HG03045 (cell line): ENCODE data around the gene PAF1.
"Not testable (repeated sequence)": the region's sequence is repeated elsewhere in the genome, so short reads cannot be mapped to it uniquely, and the experiment has no call there.

Source experiments
- ATAC-seq: cut with Tn5 transposase; IDR thresholded peaks from one replicate; pipeline ENCODE4 v1.9.1; 2021; ENCODE audit warnings: mild to moderate bottlenecking, moderate library complexity; ENCODE audit not compliant: unreplicated experiment

Gene PAF1

DNA sequence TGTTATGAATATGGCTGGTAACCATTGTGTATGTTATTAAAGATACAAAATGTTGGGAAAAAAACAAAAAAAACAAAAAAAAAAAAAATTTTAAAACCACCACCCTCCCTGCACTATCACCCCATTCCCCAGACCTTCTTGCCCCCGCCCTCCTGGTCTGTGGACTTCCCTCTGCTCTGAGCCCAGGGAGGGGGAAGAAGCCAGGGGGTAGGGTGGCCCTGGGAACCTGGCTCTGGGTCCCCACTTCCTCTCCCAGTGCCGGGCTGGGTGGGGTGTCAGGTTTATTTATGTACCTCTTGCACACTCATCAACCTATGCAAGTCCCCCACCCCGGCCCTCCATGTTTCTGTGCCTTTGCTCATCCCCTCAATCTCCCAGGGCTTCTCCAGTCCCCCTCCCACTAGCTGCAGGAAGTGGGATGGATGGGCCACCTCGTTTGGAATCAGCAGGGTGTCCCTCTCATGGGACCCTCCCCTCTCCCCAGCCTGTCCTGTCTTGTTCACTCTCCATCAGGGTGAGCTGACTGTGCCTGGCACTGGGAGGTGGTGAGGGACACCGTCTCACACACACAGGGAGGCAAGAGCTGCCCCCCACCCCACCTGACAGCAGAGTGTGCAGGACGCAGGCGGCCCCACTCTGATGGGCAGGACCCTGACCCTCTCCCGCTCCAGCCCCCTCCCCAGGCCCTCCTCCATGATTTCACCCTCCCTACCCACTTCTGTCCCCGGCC lies 5.9 kb downstream of the PAF1 start:
- no peak for ATAC-seq

DNA sequence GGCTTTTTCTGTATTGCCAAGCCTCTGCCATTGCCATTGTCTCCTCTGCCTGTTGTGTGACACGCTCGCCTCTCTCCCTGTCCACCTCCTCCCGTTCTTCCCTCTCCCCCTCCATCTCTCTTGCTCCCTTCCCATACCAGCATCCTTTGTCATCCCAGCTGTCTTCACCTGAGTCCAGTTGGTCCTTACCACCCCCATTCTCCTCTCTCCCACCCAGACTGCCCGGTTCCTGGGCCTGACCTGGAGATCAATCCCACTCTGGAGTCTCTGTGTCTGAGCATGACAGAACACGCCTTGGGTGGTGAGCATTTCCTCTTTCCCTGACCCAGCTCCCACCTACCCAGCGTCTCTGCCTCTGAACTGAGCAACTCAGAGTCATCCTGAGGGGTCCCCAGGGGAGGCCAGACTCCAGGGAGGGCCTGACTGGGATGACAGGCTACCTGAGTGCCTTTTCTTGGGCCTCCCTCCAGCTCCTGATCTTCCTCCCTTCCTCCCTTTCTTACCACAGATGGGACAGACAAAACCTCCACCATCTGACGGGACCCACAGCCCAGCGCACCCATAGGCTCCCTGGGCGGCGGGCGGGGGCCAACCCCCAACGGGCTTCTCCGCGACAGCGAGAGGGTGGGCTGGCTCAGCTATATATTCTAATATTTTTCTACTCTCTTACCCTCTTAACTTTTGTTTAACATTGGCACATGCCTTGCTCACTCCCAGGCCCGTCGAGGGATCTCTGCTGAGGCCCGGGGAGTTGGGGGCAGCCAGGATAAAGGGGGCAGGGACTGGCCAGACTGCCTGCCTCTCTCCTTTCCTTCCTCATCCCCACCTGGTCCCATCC lies 7.7 kb downstream of the PAF1 start:
- ATAC-seq, result no peak

DNA sequence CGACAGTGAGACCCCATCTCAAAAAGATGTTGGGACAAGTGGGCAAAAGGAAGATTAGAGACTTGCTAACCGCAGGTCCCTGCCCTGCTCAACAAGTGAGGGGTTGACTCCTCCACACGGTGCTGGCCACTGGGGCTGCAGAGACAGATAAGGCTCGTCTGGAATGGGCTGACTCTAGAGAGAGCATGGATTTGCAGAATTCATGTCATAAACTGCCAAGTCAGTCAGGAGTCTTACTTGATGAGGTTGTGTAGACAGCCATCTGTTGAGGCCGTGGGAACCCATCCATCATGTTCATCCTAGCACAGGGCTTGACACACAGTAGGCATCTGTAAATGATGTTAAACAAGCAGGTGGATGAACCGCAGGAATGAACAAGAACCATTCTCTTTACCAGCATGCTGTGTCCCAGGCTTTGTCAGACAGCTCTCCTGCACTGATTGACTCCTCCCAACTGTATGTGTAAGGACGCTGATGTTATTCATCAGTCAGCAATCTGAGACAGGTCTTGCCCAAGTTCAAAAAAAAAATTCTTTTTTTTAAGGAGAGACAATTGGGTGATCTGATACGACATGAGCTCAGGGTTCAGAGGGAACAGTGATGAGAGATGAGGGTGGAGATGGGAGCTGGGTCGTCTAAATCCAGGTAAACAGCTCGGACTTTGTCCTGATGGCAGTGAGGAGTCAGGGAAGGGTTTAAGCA lies 8.8 kb downstream of the PAF1 start:
- ATAC-seq, result no peak

DNA sequence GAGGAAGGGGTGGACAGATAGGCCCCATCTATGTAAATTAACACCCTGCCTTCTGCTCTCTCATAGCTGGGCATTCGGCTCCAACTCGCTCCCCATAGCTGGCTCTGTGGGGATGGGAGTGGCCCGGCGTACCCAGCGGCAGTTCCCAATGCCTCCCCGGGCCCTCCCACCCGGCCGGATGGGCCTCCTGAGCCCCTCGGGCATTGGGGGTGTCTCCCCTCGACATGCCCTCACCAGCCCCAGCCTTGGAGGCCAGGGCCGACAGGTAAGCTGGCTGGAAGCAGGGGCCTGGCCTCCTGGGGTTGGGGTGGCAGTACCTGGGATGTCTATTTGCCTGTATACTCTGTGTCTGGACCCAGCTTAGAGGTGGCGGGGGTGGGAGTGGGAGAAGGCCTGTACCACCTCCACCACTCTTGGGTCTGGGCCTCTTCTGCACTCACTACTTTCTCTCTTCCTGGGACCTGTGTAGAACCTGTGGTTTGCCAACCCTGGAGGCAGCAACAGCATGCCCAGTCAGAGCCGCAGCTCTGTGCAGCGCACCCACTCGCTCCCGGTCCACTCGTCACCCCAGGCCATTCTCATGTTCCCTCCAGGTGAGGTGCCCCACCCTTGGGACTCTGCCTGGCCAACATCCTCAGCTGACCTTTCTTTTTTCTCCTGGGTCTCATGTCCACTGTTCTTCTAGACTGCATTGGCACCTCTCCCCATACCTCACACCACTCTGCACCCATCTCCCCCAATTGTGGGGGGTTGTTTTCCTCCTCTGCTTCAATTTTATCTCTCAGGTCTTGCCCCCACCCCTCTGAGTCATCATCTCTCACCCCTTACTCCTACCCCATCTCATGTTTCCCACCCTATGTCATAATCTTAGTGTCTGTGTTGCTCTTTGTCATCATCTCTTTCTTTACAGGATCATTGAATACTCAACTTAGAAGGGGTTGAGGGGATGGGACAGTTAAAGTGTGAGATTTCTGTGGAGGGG lies 10.1 kb downstream of the PAF1 start:
- ATAC-seq, result no peak

DNA sequence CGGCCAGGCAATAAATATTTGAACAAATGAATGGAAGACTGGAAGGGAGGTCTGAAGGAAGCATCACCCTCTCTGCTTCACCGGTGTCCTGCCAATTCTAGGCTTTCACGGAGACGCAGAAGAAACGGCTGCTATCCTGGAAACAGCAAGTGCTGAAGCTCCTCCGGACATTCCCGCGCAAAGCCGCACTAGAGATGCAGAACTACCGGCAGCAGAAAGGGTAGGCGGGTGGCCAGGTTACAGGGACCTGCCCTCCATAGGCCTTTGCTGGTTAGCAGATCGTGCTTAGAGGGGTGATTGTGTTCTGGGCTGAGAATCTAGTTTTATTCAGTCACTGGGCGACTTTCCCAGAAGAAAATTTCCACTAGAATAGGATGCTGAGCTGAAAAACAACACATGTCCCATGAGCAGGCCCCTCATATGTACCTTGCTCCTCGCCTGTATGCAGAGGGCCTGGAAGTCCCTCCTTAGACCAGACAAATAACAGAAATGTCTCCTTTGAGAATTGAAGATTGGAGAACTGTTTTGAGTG lies 11.0 kb downstream of the PAF1 start:
- no peak for ATAC-seq

DNA sequence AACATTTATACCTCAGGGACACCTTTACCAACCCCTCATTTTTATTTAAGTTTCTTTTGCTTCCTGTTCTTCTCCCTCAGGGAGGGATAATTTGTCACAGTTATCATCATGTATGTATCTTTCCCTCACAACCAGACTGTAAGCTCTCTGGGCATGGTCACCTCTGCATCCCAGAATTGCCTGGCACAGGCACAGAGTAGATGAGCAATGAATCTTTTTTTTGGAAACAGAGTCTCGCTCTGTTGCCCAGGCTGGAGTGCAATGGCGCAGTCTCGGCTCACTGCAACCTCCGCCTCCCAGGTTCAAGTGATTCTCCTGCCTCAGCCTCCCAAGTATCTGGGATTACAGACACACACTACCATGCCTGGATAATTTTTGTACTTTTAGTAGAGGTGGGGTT lies 11.5 kb downstream of the PAF1 start:
- ATAC-seq, result not testable (repeated sequence)

DNA sequence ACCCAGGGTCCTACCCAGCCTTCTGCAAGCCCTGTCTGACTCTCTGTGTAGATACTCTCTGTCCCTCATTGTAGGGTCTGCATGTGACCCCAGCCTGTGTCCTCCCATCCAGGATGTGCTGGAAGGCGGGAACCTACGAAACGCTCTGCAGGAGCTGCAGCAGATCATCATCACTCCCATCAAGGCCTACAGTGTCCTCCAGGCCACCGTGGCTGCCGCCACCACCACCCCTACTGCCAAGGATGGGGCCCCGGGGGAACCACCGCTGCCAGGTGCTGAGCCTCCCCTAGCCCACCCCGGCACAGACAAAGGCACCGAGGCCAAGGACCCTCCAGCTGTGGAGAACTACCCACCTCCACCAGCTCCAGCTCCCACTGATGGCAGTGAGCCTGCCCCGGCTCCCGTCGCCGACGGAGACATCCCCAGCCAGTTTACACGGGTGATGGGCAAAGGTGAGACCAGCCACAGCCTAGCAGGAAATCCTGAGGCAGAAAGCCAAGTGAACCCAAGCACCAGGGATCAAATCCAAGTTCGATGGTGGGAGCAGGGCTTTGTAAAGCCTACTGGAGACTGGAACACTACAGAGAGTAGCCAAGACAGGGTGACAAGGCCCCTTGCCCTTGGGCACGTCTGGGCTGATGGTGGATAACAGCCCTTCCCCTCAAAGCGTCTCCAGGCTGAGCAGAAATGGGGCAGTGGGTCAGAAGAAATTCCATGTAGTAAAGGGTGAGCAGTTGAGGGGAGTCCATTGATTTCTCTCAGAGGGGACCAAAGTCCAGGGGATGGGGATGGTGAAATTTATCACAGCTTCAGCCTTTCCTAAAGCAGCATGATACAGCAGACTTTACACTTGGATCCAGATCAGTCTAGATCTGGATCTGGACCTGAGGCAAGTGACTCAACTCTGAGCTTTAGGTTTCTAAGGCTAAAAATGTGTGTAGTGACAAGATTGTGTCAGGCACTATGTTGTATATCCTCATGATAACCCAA lies 13.2 kb downstream of the PAF1 start:
- no peak for ATAC-seq

DNA sequence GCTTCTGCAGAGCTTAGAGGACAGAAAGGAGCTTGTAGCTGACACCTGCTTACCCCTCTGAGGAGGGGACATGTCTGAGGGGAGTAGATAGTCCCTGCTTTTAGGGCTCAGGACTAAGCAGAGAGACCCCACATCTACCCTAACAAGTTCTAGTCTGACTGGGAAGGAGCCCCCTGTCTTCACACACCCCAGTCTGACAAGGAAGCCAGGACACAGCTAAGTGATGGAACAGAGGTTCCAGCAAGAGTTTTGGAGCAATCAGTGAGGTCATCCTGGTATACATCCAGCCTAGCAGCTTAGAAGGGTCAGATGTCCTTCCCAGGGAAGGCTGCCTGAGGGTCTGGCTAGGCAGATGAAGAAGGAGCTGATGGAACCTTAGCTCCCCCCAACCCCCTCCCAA lies 15.0 kb downstream of the PAF1 start:
- ATAC-seq, result no peak

DNA sequence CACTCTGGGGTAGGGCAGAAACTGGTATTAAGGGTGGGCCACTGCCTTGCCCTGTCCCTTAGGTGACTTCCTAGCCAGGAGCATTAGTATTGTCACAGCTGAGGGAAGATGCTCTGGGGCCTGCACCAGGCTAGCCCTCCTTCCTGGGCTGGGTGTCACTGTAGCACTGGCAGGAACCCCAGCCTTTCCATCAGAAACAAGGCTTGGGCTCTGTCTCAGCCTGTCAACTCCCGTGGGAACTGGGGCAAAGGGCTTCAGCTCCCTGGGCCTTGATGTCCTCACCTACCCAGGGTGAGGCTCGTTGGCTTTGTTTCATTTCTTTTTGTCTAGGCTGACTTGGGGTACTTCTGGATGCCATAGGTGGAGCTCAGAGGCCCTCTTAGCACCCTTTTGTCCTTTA lies 18.0 kb downstream of the PAF1 start:
- ATAC-seq, result no peak

DNA sequence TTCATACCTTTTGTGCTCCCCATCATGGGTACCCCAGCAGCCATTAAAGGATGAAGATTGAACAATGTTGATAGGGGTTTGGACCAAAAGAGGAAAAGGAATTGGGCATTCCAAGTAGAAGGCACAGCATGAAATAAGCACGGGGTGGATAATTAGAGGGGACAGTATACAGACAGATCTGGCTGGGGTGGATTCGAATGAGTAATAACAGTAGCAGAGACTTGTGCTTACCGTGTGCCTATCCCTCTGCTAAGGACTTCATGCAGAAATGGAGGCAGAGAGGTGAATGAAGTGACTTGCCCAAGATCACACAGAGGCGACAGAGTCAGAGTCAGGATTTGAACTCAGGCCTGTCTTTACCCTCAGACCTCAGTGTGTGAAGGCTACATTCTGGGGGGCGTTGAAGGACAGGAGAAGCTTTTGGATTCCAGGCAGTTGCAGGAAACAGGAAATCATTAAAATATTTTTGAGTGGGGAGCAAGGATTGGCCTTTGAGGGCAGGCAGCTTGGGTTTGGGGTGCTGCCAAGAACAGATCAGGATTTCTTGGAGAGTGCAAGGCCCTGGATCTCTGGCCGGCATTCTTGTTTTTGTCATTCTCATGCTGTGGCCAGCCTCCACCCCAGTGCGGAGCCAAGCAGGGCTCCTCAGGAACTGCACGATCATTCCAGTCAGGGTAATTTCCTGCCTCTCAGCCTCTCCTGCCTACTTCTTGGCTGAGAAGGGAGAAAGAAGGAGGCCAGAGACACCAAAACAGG lies 18.7 kb downstream of the PAF1 start:
- ATAC-seq, result no peak

DNA sequence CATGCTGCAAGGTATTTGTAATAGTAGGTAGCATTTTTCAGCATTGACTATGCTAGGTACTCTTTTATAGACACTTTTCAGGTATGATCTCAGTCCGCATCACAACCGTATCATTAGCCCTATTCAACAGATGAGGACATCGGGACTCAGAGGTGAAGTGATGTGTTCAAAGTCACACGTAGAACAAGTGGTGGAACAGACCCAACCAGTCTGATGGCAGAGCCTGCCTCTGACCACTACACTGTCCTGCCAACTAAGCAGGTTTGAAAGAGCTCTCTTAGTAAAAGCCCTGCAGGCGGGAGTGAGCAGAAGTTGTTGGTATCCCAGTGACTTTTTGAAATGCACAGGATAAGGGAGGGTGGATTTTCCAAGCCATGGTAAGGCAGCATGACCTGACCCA lies 20.2 kb downstream of the PAF1 start:
- ATAC-seq, result no peak

DNA sequence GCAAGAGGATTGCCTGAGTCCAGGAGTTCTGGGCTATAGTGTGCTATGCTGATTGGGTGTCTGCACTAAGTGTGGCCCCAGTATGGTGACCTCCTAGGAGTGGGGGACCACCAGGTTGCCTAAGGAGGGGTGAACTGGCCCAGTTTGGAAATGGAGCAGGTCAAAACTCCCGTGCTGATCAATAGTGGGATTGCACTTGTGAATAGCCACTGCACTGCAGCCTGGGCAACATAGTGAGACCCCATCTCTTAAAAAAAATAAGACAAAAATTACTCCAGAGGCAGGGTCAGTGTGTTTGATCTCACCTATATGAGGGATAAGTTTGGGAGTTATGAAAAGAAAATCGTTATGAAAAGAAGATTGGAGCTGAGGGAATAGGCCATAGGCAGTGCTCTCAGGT lies 21.7 kb downstream of the PAF1 start:
- ATAC-seq, result no peak

DNA sequence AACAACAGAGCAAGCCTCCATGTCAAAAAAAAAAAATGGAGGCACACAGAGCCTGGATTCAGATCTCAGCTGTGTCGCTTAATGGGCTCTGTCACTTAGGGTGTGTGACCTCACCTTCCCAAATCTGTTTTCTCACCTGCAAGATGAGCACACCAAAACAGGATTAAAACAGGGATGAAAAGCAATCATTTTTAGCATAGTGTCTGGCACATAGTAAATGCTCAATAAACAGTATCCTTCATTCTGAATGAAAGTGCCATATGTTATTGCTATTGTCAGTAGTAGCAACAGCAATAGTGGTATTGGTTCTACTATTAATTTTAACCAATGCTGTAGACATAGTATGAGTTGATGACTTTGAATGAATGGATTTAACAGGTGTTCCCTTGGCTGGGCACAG lies 25.4 kb downstream of the PAF1 start:
- no peak for ATAC-seq

DNA sequence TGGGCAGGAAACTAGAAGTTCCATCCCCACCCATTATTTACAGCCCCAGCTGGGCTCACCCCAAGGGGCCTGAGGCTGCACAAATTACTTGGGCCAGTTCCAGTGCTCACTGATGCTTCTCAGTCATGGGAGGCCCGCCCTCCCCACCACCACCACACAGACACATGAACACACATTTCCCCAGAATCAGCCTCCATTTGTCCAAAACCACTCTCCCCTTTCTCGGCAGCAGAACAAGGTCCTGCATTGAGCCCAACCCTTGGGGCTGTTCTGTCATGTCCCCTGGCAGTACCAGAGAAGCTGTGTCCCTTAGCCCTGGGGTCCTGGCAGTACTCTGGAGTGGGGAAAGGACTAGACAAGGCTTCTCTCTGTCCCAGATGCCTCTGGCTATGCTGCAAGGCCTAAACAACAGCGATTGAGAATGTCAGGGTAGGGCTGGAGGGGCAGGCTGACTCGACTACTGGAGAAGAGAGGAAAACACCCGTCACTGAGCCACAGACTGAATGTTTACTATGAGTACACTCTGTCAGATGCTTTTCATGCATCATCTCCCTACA lies 26.9 kb downstream of the PAF1 start:
- no peak for ATAC-seq

DNA sequence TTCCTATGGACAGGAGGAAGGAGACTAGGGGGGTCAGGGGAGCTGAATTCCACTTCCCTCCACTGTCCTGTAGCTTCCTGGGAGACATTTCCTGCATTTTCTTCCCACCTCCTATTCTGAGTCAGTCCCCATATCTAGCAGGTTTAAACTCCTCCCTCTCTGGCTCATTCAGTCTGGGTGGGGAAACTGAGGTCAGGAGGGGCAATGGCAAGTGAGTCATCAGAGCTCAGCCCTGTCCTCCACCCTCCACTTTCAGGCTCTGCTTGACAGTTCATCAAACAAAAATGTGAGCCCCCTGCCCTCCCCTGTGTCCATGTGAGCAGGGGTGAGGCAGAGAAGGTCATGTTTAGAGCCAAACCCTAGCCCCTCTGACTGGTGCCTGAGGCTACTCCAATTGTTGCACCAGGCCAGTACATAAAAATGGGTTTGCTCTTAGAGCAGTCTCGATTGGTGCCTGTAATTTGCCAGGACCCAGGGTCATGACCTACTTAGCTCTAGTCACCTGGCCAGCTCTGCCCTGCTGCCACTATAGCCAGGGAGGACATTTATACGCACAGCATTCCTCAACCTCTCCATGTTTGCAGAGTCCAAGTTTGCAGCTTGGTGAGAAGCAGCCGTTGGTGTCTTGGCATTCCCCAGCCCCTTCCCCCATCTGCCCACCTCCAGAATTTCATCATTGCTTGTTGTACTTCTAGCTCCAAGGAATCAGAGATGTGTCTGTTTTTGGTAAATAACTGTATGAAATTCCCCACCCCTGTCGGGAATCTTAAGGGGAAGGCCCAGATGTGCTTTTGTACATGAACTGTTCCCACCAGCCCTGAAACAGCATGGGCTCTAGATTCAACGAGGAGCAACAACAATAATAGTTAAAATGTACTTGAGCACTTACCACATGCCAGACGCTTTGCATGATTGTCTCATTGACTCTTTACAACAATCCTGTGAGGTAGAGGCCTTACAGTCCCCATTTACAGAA lies 27.9 kb downstream of the PAF1 start:
- ATAC-seq, result no peak

DNA sequence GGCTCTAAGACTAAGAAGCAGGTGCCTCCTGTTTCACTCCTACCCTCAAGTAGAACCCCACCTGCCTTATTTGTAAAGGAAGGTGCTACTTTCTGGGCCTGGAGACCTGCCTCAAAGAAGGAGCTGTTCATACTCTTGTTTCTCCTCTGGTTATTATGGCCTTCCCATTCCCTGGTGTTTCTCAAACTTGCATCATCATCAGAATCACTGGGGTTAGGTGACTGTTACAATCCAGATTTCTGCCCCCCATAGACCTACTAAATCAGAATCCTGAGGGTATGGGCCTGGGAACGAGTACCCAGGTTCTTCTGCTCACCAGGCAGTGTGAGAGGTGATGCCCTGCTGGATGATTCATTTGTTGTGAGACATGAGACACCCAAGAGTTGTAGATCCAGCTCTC lies 30.3 kb downstream of the PAF1 start:
- no peak for ATAC-seq

DNA sequence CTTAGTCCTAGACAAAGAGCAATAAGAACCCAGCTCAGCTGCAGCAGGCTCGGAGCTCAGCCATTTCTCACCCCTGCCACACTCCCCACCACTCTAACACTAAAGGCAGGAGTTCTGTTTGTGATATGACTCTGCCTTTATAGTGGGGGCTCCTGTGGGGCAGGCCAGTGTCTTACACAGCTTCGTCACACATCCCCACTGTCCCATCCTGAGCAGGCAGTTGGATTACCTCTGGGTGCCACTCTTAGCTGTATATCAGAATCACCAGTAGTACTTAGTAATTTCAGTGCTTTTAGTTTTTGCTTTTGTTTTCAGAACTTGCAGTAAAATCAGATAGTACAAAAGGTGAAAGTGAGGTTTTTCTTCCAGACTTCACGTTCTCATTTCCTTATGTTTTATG lies 31.9 kb downstream of the PAF1 start:
- no peak for ATAC-seq
